ENCODE results near the gene LRRN4CL. TPM values are rescaled to one million over a fixed set of nuclear protein-coding genes. Genes with fewer than 3 reads are reported as not detected.
"Not testable (repeated sequence)": the region's sequence is repeated elsewhere in the genome, so short reads cannot be mapped to it uniquely, and the experiment has no call there.

LRRN4CL gene
- total RNA-seq, 1 donor from 2014 or later, result 0.25 TPM

DNA sequence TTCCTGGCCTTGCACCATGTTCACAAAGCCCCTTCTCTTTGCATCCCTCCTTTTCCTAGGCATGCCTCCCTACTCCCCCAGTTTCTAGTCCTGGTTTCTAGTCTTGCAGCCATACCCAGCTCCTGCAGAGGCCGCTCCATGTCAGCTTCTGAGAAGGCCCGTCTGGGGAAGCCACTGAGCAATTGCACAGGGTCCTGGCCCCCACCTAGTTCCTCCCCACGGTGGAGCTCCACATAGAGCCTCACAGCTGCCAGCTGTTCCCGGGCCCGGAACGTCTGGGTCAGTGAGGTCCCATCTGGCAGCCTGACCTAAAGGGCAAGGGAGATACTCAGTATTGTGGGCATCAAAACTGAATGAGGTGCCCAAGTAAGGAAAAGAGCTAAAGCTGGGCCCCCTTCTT, 12.6 kb downstream of the LRRN4CL start:
- no peak for DNase-seq (ENCODE audit: low read depth)

DNA sequence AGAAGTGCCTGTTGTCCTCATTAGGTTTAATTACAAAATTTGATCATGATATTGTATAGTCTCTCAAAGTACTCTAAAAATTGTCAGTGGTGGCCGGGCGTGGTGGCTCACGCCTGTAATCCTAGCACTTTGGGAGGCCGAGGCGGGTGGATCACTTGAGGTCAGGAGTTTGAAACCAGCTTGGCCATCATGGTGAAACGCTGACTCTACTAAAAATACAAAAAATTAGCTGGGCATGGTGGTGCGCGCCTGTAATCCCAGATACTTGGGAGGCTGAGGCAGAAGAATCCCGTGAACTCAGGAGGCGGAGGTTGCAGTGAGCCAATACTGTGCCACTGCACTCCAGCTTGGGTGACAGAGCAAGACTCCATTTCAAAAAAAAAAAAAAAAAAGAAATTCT, 13.9 kb downstream of the LRRN4CL start:
- not testable (repeated sequence) for DNase-seq (ENCODE audit: low read depth)

DNA sequence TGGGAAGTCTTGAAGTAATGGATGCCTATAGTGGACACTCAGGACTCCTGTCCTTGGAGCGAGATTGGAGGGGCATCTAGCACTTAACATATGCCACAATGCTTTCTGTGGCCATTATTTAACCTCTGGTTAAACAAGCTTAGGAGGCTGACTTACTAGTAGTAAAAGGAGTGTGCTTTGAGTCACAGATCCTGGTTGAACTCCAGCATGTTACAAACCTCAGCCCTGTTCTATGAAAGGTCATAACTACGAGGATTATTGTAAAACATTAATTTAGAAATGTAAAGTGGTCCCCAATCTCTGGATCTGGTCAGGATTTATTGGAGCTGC, 16.2 kb downstream of the LRRN4CL start:
- no peak for DNase-seq (ENCODE audit: low read depth)

DNA sequence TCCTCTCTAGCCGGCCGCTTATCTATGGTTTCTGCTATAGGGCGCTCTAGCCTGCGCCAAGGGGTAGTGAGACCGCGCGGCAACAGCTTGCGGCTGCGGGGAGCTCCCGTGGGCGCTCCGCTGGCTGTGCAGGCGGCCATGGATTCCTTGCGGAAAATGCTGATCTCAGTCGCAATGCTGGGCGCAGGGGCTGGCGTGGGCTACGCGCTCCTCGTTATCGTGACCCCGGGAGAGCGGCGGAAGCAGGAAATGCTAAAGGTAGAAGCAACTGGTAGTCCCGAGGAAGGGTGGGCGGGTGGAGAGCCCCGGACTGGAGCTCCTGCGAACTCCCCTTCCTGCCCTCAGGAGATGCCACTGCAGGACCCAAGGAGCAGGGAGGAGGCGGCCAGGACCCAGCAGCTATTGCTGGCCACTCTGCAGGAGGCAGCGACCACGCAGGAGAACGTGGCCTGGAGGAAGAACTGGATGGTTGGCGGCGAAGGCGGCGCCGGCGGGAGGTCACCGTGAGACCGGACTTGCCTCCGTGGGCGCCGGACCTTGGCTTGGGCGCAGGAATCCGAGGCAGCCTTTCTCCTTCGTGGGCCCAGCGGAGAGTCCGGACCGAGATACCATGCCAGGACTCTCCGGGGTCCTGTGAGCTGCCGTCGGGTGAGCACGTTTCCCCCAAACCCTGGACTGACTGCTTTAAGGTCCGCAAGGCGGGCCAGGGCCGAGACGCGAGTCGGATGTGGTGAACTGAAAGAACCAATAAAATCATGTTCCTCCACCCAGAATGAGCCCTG, 17.5 kb downstream of the LRRN4CL start, which contains the start of the genes LBHD1 and UQCC3:
Gene LBHD1 (minus strand): TSS at position 660 of the 782 bp plus-strand sequence. CDS start 2,236 bp downstream, outside the sequence.
Gene UQCC3 (plus strand): TSS at position 66 of the 782 bp plus-strand sequence. CDS start 73 bp downstream, at position 139.
- peak; percentile 75 for DNase-seq (ENCODE audit: low read depth)

DNA sequence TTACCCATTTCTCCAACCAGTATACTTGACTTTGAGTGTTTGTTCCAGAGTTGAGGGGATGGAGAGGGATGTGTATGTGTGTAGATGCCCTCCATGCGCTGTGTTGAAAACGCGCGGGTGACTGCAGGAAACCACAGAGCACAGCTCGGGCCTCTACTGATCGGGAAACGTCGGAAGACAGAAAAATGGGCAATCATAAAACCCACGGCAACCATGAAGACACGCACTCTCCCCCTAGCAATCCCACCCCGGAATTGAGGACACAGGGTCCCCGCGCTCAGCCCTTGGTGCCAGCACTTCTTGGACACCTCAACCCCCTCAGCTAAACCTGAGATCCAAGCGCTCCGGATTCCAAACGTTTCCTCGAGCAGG, 18.1 kb downstream of the LRRN4CL start:
- peak; percentile 33 for DNase-seq (ENCODE audit: low read depth)

DNA sequence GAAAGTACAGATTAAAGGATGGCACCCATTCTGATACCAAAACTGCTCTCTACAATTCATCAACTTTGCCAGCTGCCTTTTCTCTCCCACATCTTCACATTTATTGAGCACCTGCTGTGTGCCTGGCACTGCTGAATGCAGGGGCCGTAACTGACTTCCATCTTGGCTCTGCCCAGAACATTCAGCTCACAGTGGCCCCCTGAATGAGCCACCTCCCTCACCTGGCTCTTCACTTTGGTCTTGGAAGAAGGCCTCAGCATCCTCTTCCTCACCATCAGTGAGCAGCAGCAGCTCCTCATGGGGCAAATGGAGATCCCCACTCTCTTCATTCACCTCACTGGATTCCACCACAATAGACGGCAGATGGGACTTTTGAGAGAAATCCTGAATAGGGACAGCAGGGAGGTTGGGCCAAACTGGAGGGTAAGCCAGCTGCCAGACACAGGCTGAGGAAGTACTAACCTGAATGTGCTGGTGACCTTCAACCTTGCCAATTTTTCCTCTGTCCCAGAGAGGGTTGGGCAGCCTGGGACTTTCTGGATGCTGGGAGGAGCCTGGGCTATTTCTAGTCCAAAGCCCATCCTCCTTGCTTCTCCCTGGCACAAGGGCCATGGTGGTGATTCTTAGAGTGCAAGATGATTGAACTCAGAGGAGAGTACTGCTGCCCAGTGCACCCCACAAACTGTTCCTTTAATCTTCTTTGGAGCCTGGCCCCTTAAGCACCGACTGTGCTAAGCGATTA, 19.7 kb downstream of the LRRN4CL start:
- DNase-seq (ENCODE audit: low read depth), result no peak

DNA sequence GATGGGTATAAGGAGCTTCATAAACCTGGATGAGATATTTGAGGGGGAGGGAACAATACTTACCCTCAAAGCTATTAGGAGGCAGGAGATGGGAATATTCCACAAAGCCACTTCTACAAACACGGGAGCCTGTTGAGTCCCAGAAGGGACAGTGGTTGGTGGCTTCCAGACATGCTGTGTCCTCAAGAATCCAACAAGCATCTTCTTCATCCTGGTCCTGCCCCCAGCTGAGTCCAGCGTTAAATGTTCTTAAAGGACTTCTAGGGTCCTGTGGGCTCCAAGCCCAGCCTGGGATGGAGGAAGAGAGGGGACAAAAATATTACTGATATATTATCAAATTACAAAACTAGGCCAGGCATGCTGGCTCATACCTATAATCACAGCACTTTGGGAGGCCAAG, 21.9 kb downstream of the LRRN4CL start:
- no peak for DNase-seq (ENCODE audit: low read depth)

DNA sequence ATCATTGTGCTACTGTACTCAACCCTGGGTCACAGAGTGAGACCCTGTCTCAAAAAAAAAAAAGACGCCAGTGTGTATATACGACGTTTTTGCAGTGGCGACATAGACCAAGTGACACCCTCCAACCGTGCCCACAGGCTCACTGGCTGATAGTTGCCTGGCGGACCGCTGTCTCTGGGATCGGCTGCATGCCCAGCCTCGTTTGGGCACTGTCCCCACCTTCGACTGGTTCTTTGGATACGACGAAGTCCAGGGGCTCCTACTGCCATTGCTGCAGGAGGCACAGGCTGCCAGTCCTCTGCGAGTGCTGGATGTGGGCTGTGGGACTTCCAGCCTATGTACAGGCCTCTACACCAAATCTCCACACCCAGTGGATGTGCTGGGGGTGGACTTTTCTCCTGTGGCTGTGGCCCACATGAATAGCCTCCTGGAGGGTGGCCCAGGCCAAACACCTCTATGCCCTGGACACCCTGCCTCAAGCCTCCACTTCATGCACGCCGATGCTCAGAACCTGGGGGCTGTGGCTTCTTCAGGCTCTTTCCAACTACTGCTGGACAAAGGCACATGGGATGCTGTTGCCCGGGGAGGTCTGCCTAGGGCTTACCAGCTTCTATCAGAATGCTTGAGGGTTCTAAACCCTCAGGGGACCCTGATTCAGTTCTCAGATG, 22.9 kb downstream of the LRRN4CL start:
- DNase-seq (ENCODE audit: low read depth), result no peak

DNA sequence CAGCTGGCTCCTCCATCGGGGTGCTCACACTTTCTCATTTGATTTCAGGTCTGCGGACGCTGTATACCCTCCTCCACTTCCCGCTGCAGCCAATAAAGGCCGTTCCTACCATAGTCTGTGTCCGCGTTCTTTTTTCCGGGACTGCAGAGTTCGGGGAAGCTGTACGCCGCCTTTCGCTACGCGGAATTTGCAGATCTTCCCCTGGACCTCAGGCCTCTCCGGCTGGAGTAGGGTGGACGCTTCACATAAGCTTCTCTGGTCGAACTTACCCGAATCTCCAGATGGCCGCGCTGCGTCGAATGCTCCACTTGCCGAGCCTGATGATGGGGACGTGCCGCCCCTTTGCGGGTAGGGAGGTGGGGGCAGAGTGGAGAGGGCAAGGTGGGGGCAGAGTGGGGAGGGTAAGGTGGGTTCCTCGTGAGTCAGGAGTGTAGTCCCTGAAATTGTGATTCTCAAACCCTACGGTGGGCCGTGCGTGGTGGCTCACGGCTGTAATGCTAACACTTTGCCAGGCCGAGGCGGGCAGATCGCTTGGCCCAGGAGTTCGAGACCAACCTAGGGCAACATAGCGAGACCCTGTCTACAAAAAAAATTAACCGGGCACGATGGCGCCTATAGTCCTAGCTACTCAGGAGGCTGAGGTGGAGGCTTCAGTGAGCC, 23.6 kb downstream of the LRRN4CL start:
- DNase-seq (ENCODE audit: low read depth), result peak; percentile 48

DNA sequence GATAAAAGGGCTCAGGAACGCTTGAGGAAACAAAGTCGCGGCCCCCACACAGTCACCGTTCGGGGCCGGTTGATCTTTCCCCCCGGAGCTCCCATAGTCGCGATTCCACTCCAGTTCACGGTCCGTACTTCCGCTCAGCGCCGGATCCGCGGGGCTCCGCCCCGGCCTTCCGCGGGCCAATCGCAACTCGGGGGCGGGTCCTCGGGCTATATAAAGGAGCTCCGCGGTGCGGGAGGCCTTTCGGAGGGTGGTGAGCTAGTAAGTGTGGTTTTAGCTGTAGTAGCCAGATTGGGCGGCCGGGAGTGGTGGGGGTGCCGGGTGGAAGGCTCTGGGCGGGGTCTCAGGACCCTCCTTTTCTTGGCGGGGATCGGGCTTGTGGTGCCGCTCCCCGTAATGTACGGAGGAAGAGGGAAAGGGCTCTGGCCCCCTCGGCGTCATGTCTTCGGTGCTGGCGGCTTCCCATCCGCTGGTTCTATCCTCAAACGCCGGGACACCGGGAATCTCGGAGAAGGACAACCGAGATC, 24.2 kb downstream of the LRRN4CL start, which contains the start of the genes C11orf98 and CSKMT:
Gene C11orf98 (minus strand): TSS at position 136 of the 524 bp plus-strand sequence. CDS start 41 bp downstream, at position 95.
Gene CSKMT (plus strand): TSS at position 238 of the 524 bp plus-strand sequence. CDS start 568 bp downstream, outside the sequence.
- peak; percentile 74 for DNase-seq (ENCODE audit: low read depth)

DNA sequence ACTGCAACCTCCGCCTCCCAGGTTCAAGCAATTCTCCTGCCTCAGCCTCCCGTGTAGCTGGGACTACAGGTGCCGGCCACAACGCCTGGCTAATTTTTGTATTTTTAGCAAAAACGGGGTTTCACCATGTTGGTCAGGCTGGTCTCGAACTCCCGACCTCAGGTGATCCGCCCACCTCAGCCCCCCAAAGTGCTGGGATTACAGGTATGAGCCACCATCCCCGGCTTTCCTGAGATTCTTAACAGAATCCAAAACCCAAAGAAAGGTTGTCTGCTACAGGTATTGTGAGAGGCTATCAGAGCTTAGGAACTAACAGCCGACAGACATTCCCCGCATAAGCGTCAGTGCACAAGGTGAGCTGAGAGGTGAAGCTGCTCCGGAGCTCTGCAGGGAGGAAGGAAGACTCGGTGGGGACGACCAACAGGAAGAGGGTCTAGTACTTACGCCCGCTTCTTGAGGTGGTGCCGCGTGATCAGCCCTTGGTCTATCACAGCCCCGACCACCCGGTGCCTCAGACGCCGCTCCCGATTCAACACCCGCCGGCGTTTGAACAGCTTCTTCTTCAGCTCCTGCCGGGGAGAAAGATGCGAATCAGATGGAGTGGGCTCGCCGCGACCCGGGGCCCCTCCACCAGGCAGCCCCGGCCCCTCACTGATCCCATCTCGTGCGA, 24.8 kb downstream of the LRRN4CL start:
- DNase-seq (ENCODE audit: low read depth), result peak; percentile 71

DNA sequence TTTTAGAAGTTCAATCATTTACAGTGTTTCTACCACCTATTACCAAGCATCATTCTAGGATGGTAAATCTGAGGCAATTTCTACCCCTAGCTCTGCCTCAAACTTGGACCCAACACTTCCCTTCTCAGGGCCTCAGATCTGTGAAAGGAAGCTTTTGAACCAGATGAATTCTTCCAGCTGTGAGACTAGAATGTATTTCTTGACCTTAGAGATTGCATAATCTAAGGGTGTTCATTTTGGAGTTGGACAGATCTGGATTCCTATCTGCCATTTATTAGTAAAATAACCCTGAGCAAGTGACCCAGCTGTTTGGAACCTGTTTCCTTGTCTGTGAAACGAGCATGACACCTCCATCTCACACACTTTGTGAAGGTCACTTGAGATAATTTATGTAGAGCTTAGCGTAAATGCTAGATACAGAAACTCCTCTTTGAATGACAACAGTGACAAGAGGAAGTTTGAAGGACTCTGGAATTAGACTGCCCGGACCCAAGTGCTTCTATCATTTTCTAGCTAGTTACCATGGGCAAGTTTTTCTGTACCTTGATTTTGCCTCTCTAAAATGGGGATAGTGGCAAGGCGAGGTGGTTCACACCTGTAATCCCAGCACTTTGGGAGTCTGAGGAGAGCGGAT, 32.4 kb downstream of the LRRN4CL start:
- no peak for DNase-seq (ENCODE audit: low read depth)

DNA sequence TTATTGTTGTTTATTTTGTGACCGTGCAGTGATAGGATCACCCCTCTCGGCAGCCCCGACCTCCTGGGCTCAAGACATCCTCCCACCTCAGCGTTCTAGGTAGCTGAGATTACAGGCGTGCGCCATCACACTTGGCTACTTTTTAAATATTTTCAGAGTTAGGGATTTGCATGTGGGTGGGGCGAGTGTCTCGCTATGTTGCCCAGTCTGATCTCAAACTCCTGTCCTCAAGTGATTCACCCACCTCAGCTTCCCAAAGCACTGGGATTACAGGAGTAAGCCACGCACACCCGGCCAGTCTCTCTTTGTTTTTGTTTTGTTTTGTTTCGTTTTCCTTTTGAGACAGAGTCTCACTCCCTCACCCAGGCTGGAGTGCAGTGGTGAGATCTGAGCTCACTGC, 35.0 kb downstream of the LRRN4CL start:
- no peak for DNase-seq (ENCODE audit: low read depth)

DNA sequence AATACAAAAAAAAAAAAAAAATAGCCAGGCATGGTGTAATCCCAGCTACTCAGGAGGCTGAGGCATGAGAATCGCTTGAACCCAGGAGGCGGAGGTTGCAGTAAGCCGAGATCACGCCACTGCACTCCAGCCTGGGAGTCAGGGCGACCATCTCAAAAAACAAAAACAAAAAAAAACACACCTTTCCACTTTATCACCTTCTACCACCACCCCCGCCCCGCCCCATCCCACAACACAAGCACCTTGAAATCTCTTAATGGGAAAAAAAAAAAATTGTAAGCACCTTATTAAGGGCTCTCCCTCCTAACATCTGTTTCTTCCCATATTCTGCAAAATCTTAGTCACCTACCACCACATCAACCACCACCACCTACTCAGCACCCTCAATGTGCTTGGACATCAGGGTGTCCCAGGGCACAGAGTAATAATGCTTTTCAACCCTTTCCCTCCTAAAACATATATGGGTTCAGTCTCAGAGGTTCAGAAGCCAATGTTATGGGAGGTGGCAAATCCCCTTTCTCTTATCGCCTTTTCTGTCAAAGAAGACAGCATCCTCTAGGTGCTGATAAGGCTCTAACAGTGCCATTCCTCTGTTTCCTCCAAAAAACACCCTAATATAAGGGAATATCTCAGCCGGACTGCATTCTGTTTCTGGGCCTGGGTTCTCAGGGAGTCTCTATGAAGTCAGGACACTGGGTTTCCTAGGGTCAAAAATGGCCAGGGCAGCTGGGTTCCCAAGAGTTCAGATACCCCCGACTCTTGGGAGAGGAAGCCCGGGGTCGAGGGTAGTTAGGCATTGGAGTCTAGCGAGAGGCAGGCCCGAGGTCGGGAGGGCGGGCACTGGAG, 36.9 kb downstream of the LRRN4CL start:
- DNase-seq (ENCODE audit: low read depth), result no peak

DNA sequence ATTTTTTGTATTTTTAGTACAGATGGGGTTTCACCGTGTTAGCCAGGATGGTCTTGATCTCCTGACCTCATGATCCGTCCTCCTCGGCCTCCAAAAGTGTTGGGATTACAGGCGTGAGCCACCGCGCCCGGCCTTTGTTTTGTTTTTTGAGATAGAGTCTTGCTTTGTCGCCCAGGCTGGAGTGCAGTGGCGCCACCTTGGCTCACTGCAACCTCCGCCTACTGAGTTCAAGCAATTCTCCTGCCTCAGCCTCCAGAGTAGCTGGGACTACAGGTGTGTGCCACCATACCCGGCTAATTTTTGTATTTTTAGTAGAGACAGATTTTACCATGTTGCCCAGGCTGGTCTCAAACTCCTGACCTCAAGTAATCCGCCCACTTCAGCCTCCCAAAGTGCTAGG, 39.0 kb downstream of the LRRN4CL start:
- DNase-seq (ENCODE audit: low read depth), result not testable (repeated sequence)

DNA sequence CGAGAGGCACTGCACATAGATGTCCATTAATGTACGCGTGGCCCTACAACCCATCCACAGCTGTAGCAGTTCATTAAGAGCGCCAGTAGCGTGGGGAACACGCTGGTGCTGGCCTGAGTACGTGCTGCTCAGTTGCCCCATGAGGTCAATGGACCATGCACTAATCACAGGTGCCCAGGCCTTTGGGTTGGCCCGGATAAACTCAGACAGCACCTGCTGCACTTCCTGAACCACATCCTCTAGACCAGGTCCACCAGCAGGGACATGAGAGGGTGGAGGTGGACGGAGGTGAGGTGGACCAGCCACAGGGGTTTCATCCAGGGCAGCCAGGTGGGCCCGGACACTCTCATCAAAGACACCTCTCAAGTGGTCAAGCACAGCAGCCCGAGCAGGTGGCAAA, 39.8 kb downstream of the LRRN4CL start:
- DNase-seq (ENCODE audit: low read depth), result no peak

DNA sequence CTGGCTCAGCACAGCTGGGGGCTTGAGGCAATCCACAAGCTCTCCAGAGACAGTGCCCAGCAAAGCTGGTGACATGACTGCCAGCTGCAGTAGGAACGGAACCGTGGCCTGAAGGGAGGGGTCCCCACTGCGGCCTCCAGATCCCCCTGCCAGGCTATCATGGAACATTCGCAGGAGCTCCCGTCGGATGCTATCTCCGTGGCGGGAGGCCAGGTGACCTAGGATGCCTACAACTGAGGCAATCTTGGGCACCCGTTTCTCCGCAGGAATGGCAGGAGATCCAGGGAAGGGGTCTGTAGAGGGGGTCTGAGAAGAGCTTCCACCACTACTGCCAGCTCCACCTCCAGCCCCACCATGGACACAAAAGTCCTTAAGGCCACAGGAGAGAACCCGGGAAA, 40.4 kb downstream of the LRRN4CL start:
- no peak for DNase-seq (ENCODE audit: low read depth)

DNA sequence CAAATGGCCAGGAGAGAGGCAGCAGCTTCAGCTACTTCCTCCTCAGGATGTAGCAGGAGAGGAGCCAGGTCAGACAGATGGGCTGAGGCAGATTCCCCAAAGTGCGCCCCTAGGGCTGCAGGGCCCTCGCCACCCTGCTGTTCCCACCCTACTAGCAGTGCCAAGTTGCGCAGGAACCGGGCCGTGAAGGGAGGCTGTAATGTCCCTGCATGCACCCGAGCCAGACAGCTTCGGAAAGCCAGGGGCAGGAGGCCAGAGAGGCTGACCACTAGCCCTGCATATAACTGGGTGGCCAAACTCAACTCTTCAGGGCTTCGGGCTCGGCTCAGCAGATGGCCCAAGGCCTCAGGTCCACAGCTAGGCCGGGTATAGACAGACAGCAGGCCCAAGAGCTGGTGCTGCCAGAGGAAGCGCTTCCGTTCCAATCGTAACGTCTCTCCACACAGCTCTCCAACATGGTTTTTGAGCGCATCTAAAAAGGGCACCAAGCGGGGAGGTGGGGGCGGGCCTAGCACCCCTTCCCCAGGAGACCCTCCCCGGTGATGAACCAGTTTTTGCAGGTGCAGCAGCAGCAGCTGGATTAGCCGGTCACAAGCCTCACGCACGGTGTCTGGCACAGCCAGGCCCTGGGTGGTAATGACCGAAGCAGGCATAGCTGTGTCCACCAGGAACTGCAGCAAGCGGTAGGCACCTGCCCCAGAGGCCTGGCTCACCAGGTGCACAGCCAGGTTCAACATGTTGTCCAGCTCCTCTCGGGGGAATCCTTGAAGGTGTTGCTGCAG, 41.0 kb downstream of the LRRN4CL start:
- DNase-seq (ENCODE audit: low read depth), result no peak

DNA sequence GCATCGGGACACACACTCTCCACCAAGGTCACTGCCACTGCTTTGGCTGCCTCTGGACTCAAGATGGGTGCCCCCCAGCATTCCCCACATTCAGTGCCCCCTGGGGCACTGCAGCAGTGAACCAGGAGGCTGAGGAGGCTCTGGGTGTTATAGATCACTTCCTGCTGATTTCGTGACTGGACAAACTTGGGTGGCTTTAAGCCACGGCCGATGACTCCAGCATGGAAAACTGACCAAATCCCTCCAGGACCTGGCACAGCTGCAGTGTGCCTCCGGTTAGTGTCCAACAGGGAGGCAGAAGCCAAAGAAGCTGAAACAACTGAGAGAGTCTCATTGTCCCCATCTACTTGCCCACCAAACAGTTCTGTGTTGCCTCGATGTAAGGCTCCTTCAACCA, 41.7 kb downstream of the LRRN4CL start:
- DNase-seq (ENCODE audit: low read depth), result no peak
